ENCODE measurements around the gene TMEM109.

DNA sequence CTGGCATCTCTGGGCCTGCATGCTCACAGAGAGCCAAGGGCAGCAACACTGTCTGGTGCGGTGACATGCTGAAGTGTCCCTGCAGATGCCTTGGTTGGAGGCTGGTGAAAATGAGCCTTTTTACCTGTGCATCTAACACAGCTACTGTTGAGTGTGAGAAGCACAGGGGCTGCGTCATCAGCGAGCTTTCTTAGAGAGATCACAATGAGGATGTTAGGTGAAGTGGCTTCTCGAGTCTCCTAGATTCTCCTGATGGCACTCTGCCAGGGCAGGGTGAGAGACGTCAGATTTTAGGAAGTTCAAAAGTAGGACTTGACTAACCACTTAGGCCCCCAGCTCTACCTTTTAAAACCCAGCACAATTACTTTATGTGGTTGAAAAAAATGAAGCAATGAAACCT is 41.6 kb downstream of the TMEM109 start:
- no peak for TF ChIP-seq POLR2A (IDR thresholded peaks at IDR 0.05)
- TF ChIP-seq EP300 (IDR thresholded peaks at IDR 0.05; ENCODE audit: low read depth) = no peak
- TF ChIP-seq, protein P1, sequence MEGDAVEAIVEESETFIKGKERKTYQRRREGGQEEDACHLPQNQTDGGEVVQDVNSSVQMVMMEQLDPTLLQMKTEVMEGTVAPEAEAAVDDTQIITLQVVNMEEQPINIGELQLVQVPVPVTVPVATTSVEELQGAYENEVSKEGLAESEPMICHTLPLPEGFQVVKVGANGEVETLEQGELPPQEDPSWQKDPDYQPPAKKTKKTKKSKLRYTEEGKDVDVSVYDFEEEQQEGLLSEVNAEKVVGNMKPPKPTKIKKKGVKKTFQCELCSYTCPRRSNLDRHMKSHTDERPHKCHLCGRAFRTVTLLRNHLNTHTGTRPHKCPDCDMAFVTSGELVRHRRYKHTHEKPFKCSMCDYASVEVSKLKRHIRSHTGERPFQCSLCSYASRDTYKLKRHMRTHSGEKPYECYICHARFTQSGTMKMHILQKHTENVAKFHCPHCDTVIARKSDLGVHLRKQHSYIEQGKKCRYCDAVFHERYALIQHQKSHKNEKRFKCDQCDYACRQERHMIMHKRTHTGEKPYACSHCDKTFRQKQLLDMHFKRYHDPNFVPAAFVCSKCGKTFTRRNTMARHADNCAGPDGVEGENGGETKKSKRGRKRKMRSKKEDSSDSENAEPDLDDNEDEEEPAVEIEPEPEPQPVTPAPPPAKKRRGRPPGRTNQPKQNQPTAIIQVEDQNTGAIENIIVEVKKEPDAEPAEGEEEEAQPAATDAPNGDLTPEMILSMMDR (IDR thresholded peaks at IDR 0.05) = no peak
